Endothelial cell of umbilical vein (primary cell): Measurements from ENCODE around the gene HAVCR1. TPM values are rescaled to one million over a fixed set of nuclear protein-coding genes. Genes with fewer than 3 reads are reported as not detected.
"Not testable (repeated sequence)": the region's sequence is repeated elsewhere in the genome, so short reads cannot be mapped to it uniquely, and the experiment has no call there.

Source experiments
- BruUV-seq: library from RNA; stranded (reverse); fragments of 400-500 nt; replicated peaks from 2 replicates; lab custom pipeline; 2021; lab: Mats Ljungman, UMichigan
- CTCF ChIA-PET: fragments of 300-600, 350-600 bp; sonication (Branson Sonifier 250); formaldehyde crosslinking; loops from one replicate; lab custom pipeline; 2021; ENCODE audit warnings: antibody characterized with exemption, inconsistent platforms; lab: Charles Lee
- POLR2A ChIA-PET: fragments of 300-600, 350-600 bp; sonication (Branson Sonifier 250); formaldehyde crosslinking; loops from one replicate; lab custom pipeline; 2021; ENCODE audit warnings: antibody characterized with exemption, inconsistent platforms; lab: Charles Lee
- DNase-seq: peaks from one replicate; pipeline ENCODE4 v3.0.0-alpha.2; 2011; ENCODE audit warnings: low read depth, low spot score
- FAIRE-seq: peaks from 2 replicates; lab custom pipeline; 2011; peaks lifted over from hg19 to GRCh38; lab: Jason Lieb, UNC
- H2AFZ ChIP-seq: 2 replicates; pipeline ENCODE4 v1.6.0; 2012; ENCODE audit warnings: low read depth, low read length, control low read depth, inconsistent platforms
- H3K27ac ChIP-seq: 2 replicates; pipeline ENCODE4 v1.5.1; 2011; ENCODE audit warnings: low read depth, mild to moderate bottlenecking, control low read depth, low read length, moderate library complexity; ENCODE audit not compliant: insufficient read depth
- H3K27me3 ChIP-seq, 2 experiments: 2 replicates each; pipeline versions ENCODE4 v1.6.0 to v1.6.1; 2011; ENCODE audit warnings: low read length in 2 of 2, mixed read lengths in 1 of 2; ENCODE audit not compliant: control insufficient read depth in 2 of 2, insufficient read depth in 2 of 2
- H3K36me3 ChIP-seq, 2 experiments: 2 replicates in 1 of 2; 3 replicates in 1 of 2; pipeline ENCODE4 v1.5.1; 2011; ENCODE audit warnings: low read length in 2 of 2, mild to moderate bottlenecking in 1 of 2, moderate library complexity in 1 of 2; ENCODE audit not compliant: control insufficient read depth in 2 of 2, insufficient read depth in 2 of 2; ENCODE audit errors: extremely low read depth in 1 of 2
- H3K4me1 ChIP-seq: 3 replicates; pipeline ENCODE4 v1.5.1; 2011; ENCODE audit warnings: mild to moderate bottlenecking, low read length; ENCODE audit not compliant: control insufficient read depth, insufficient read depth; ENCODE audit errors: extremely low read depth
- H3K4me2 ChIP-seq: 2 replicates; pipeline ENCODE4 v1.6.1; 2011; ENCODE audit warnings: low read length, control low read depth, mixed read lengths; ENCODE audit not compliant: insufficient read depth
- H3K4me3 ChIP-seq, 3 experiments: fragments of 200-600 bp in 1 of 3; sonication (generic), shearing (Covaris generic) in 1 of 3; replicated peaks in 1 of 3; 2 replicates each; pipeline ENCODE4 v1.5.1; 2011 to 2016; ENCODE audit warnings: control low read depth in 3 of 3, low read length in 3 of 3, mild to moderate bottlenecking in 2 of 3, inconsistent platforms in 1 of 3, low read depth in 1 of 3, moderate library complexity in 1 of 3; ENCODE audit not compliant: insufficient read depth in 1 of 3
- H3K79me2 ChIP-seq: 2 replicates; pipeline ENCODE4 v1.6.0; 2012; ENCODE audit warnings: low read length, inconsistent platforms; ENCODE audit not compliant: control insufficient read depth, insufficient read depth
- H3K9ac ChIP-seq: replicated peaks from 2 replicates; pipeline ENCODE3; 2011; ENCODE audit warnings: low read length, control low read depth; ENCODE audit not compliant: insufficient read depth; ENCODE audit errors: extremely low read depth
- H3K9me1 ChIP-seq: replicated peaks from 3 replicates; pipeline ENCODE4 v1.6.0; 2011; ENCODE audit warnings: mild to moderate bottlenecking, low read length; ENCODE audit not compliant: control insufficient read depth, insufficient read depth; ENCODE audit errors: extremely low read depth
- H3K9me3 ChIP-seq: replicated peaks from 2 replicates; pipeline ENCODE4 v1.5.1; 2012; ENCODE audit warnings: low read length, inconsistent platforms; ENCODE audit not compliant: control insufficient read depth, insufficient read depth
- H4K20me1 ChIP-seq: replicated peaks from 2 replicates; pipeline ENCODE3; 2011; ENCODE audit warnings: mild to moderate bottlenecking, low read length; ENCODE audit not compliant: control insufficient read depth, insufficient read depth; ENCODE audit errors: extremely low read depth
- CTCF ChIP-seq, 2 donors: IDR thresholded peaks; 1 replicate in 1 of 2; 2 replicates in 1 of 2; pipeline ENCODE4 v1.5.1; 2011; ENCODE audit warnings: low read length in 2 of 2, mild to moderate bottlenecking in 2 of 2, moderate library complexity in 2 of 2, control low read depth in 1 of 2, inconsistent platforms in 1 of 2, low read depth in 1 of 2; ENCODE audit not compliant: insufficient read depth in 1 of 2; ENCODE audit errors: extremely low read depth in 1 of 2
- EZH2 ChIP-seq: IDR thresholded peaks from 2 replicates; pipeline ENCODE4 v1.6.1; 2012; ENCODE audit warnings: borderline replicate concordance, low read depth, mild to moderate bottlenecking, moderate library complexity, low read length, inconsistent platforms; ENCODE audit not compliant: severe bottlenecking
- FOS ChIP-seq: IDR thresholded peaks from 2 replicates; pipeline ENCODE4 v1.6.1; 2011; ENCODE audit warnings: mild to moderate bottlenecking, low read length, moderate library complexity, borderline replicate concordance; ENCODE audit not compliant: insufficient read depth
- GATA2 ChIP-seq: IDR thresholded peaks from 2 replicates; pipeline ENCODE4 v1.7.0; 2011; ENCODE audit warnings: low read depth, mild to moderate bottlenecking, moderate library complexity, mixed read lengths, low read length; ENCODE audit not compliant: insufficient read length, insufficient read depth
- JUN ChIP-seq: IDR thresholded peaks from 2 replicates; pipeline ENCODE4 v1.6.1; 2011; ENCODE audit warnings: borderline replicate concordance, low read depth; ENCODE audit not compliant: insufficient read length, insufficient read depth
- MAX ChIP-seq: IDR thresholded peaks from 2 replicates; pipeline ENCODE4 v1.6.1; 2011; ENCODE audit not compliant: insufficient read depth, insufficient read length
- MYC ChIP-seq: IDR thresholded peaks from one replicate; pipeline ENCODE4 v1.6.1; 2011; ENCODE audit warnings: mild to moderate bottlenecking, low read depth, low read length
- POLR2A ChIP-seq: IDR thresholded peaks from 2 replicates; pipeline ENCODE4 v1.6.1; 2012; ENCODE audit warnings: low read depth, mild to moderate bottlenecking, control low read depth, low read length
- POLR2AphosphoS5 ChIP-seq: IDR thresholded peaks from 2 replicates; pipeline ENCODE4 v1.6.1; 2012; ENCODE audit warnings: low read depth, mild to moderate bottlenecking, control low read depth, low read length, moderate library complexity; ENCODE audit not compliant: insufficient read depth
- dilution Hi-C: fragments of 300-500 bp; cut with MboI; formaldehyde crosslinking; loops from one replicate; pipeline ENCODE4 v1.15.0; 2019; ENCODE audit warnings: low sequenced_read_pairs; ENCODE audit not compliant: extremely low pct_ligation_motif_present
- intact Hi-C: fragments of 100-400 bp; cut with micrococcal nuclease; formaldehyde crosslinking; loops from one replicate; pipeline ENCODE4 v1.10.0; 2022
- polyA plus RNA-seq, 4 experiments: library from polyadenylated mRNA; depleted of rRNA in 3 of 4; stranded (reverse) in 3 of 4; unstranded in 1 of 4; fragments of >200 nt; gene quantifications; 2 replicates each; pipeline versions ENCODE4 v1.2.1 to v1.2.3, GENCODE V29; 2011 to 2012; ENCODE audit warnings: missing spikeins in 1 of 4
- total RNA-seq: library from RNA; stranded (reverse); gene quantifications from 2 replicates; pipeline ENCODE4 v1.2.3, GENCODE V29; 2021

HAVCR1 gene
- total and polyA plus RNA-seq, 2 donors (not counting 3 experiments of a cell fraction or from before 2014, with no cell fraction given): not detected

GRCh38 chr5:157057459-157058370 is 1.2 kb downstream of the HAVCR1 start:
- no TSS peak for BruUV-seq
- H3K9ac ChIP-seq: no peak overlapping the region
- POLR2A ChIA-PET: no interaction called here
- no peak overlapping the region for H3K27ac ChIP-seq
- H3K4me2 ChIP-seq: no peak overlapping the region
- no peak for TF ChIP-seq FOS
- TF ChIP-seq GATA2: no peak
- no peak for TF ChIP-seq POLR2A
- no peak for TF ChIP-seq MAX
- TF ChIP-seq POLR2AphosphoS5: no peak
- no peak for TF ChIP-seq EZH2
- no peak for TF ChIP-seq JUN
- TF ChIP-seq CTCF (IDR thresholded peaks at IDR 0.05; ENCODE audit: extremely low read depth in 1 of 2, insufficient read depth in 1 of 2, low read depth in 1 of 2, low read length in 2 of 2): no peak
- no peak for TF ChIP-seq MYC
- H3K4me3 ChIP-seq: no peak overlapping the region
- H3K79me2 ChIP-seq: no peaks in the 10 kb centered on the region
- H3K27me3 ChIP-seq: no peaks in the 10 kb centered on the region
- dilution Hi-C loops: no loop called here
- CTCF ChIA-PET: no interaction called here
- DNase-seq (no peak), FAIRE-seq (no peak)
- no peaks in the 10 kb centered on the region for H3K36me3 ChIP-seq
- H3K9me3 ChIP-seq: no peaks in the 10 kb centered on the region
- H3K4me1 ChIP-seq: no peaks in the 10 kb centered on the region
- no peaks in the 10 kb centered on the region for H3K9me1 ChIP-seq
- H4K20me1 ChIP-seq: no peaks in the 10 kb centered on the region
- no peak overlapping the region for H2AFZ ChIP-seq
- intact Hi-C loops: no loop called here

GRCh38 chr5:157056848-157057247 is 2.1 kb downstream of the HAVCR1 start:
- H3K9me1 ChIP-seq, H3K4me2 ChIP-seq, FAIRE-seq, H3K9ac ChIP-seq, H4K20me1 ChIP-seq, H3K27me3 ChIP-seq, dilution Hi-C loops, H2AFZ ChIP-seq, intact Hi-C loops, H3K79me2 ChIP-seq, CTCF ChIA-PET, H3K4me3 ChIP-seq, POLR2A ChIA-PET, H3K36me3 ChIP-seq, DNase-seq, H3K27ac ChIP-seq, H3K4me1 ChIP-seq, BruUV-seq, H3K9me3 ChIP-seq: not testable (repeated sequence)
